HL-60 (cell line): ENCODE data around the gene UTRN.

ENCODE experiments used
- DNase-seq, 2 experiments: peaks; one replicate each; pipeline ENCODE4 v3.0.0-alpha.2; 2010 to 2020; ENCODE audit warnings: low read depth in 1 of 2, low spot score in 1 of 2
- H3K27ac ChIP-seq: fragments of 250-450 bp; sonication (Bioruptor Pico); replicated peaks from 2 replicates; pipeline ENCODE4 v1.5.1; 2020; ENCODE audit warnings: mild to moderate bottlenecking, moderate library complexity
- H3K27me3 ChIP-seq: fragments of 250-450 bp; sonication (Bioruptor Pico); 2 replicates; pipeline ENCODE4 v1.5.1; 2021; ENCODE audit warnings: mild to moderate bottlenecking, moderate library complexity; ENCODE audit not compliant: insufficient read depth, poor library complexity, severe bottlenecking
- H3K4me3 ChIP-seq: replicated peaks from 2 replicates; pipeline ENCODE4 v1.5.1; 2011; ENCODE audit warnings: mild to moderate bottlenecking, control low read depth, low read length; ENCODE audit not compliant: insufficient read depth
- GABPA ChIP-seq: IDR thresholded peaks from 2 replicates; pipeline ENCODE4 v1.6.1; 2012; ENCODE audit warnings: low read depth
- POLR2AphosphoS5 ChIP-seq: IDR thresholded peaks from 2 replicates; pipeline ENCODE4 v1.6.1; 2012; ENCODE audit warnings: low read depth
- SPI1 ChIP-seq: IDR thresholded peaks from 2 replicates; pipeline ENCODE4 v1.6.1; 2012; ENCODE audit warnings: low read depth, mild to moderate bottlenecking, borderline replicate concordance
- TF ChIP-seq, protein P1 (sequence below): IDR thresholded peaks from one replicate; pipeline ENCODE4 v1.5.1; 2011; ENCODE audit warnings: low read length, control low read depth, inconsistent platforms; ENCODE audit not compliant: insufficient read depth
- TF ChIP-seq, protein P2 (sequence below): IDR thresholded peaks from 2 replicates; pipeline ENCODE4 v1.6.1; 2012; ENCODE audit warnings: low read depth; ENCODE audit not compliant: insufficient replicate concordance

Gene UTRN

DNA sequence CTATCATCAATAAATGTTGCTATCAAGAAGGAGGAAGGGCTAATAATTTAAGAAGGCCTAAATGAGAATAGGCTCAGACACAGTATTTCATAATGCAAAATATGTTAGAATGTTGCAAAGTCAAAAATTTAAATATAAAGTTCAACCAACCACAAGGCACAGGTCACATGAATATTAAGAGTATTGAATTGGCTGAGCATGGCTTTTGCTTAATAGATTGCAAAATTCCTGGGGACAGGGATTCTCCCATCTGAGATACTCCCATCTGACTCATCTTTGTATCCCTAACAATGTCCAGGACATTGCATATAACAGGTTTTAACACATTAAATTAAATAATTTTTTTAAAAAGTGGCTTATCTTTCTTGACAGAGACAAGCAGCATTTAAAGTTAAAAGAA, 32.9 kb upstream of the UTRN start:
- no peaks in the 10 kb centered on the region for H3K27me3 ChIP-seq
- H3K27ac ChIP-seq = no peak overlapping the region
- no peak for TF ChIP-seq POLR2AphosphoS5
- TF ChIP-seq, protein P1, sequence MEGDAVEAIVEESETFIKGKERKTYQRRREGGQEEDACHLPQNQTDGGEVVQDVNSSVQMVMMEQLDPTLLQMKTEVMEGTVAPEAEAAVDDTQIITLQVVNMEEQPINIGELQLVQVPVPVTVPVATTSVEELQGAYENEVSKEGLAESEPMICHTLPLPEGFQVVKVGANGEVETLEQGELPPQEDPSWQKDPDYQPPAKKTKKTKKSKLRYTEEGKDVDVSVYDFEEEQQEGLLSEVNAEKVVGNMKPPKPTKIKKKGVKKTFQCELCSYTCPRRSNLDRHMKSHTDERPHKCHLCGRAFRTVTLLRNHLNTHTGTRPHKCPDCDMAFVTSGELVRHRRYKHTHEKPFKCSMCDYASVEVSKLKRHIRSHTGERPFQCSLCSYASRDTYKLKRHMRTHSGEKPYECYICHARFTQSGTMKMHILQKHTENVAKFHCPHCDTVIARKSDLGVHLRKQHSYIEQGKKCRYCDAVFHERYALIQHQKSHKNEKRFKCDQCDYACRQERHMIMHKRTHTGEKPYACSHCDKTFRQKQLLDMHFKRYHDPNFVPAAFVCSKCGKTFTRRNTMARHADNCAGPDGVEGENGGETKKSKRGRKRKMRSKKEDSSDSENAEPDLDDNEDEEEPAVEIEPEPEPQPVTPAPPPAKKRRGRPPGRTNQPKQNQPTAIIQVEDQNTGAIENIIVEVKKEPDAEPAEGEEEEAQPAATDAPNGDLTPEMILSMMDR = no peak
- TF ChIP-seq SPI1 = no peak
- TF ChIP-seq GABPA = no peak
- TF ChIP-seq, protein P2, sequence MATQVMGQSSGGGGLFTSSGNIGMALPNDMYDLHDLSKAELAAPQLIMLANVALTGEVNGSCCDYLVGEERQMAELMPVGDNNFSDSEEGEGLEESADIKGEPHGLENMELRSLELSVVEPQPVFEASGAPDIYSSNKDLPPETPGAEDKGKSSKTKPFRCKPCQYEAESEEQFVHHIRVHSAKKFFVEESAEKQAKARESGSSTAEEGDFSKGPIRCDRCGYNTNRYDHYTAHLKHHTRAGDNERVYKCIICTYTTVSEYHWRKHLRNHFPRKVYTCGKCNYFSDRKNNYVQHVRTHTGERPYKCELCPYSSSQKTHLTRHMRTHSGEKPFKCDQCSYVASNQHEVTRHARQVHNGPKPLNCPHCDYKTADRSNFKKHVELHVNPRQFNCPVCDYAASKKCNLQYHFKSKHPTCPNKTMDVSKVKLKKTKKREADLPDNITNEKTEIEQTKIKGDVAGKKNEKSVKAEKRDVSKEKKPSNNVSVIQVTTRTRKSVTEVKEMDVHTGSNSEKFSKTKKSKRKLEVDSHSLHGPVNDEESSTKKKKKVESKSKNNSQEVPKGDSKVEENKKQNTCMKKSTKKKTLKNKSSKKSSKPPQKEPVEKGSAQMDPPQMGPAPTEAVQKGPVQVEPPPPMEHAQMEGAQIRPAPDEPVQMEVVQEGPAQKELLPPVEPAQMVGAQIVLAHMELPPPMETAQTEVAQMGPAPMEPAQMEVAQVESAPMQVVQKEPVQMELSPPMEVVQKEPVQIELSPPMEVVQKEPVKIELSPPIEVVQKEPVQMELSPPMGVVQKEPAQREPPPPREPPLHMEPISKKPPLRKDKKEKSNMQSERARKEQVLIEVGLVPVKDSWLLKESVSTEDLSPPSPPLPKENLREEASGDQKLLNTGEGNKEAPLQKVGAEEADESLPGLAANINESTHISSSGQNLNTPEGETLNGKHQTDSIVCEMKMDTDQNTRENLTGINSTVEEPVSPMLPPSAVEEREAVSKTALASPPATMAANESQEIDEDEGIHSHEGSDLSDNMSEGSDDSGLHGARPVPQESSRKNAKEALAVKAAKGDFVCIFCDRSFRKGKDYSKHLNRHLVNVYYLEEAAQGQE = no peak
- DNase-seq = no peak
- no peak overlapping the region for H3K4me3 ChIP-seq

DNA sequence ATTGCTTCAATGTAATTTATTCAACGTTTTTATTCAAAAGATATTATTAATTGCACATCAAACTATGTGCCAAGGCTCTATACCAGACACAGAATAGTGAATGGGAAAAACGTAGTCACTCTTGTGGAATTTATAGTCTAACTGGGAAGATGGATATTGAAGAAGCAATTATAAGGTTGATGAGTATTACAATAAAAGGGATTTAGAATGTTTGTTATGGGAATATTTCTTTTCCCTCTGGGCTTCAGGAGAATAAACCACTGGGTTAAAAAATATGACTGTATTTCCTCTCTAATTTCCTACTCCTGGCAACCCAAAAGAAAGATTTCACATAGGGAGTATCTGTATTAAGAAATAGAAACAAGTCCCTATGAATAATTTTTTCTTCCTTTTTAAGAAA, 25.1 kb upstream of the UTRN start:
- no peak for TF ChIP-seq GABPA
- no peak for TF ChIP-seq POLR2AphosphoS5
- no peak for TF ChIP-seq SPI1
- TF ChIP-seq, protein P2 = no peak
- TF ChIP-seq, protein P1 = no peak
- H3K4me3 ChIP-seq = no peak overlapping the region
- DNase-seq = no peak
- no peaks in the 10 kb centered on the region for H3K27me3 ChIP-seq
- no peak overlapping the region for H3K27ac ChIP-seq

DNA sequence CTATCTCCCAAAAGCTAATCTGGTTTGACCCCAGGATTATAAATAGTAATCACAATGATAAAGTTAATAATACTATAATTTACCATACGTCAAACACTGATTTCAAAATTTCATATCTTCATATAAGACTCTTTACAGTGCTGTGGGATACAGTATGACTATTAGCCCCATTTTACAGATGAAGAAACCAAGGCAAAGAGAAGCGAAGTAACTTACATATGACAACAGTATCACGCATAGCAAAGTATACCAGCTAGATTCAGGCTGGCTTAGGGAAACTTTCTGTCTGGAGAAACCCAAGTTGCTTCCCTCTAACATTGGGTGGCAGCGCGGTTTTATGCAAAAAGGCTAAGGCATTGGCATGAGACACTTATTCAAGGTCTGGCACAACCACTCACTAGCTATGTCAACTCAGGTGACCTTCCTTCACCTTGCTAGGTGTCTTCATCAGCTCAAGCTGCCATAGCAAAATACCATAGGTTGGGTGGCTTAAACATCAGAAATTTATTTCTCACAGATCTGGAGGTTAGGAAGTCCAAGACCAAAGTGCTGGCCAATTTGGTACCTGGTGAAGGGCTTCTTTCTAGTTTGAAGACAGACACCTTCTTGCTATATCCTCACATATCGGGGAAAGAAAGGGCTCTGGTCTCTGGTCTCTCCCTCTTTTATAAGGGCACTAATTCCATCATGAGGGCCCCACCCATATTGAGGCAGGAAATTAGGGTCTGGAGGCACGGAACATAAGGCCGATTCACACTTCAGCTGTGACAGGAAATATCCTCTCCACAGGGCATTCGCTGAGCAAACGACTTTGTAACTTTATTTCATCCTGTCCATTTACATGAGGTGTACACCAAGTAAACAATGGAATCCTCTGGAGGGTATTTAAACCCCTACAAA, 22.4 kb upstream of the UTRN start:
- no peak for TF ChIP-seq SPI1
- TF ChIP-seq GABPA = no peak
- Histone ChIP-seq H3K27me3 (no peaks in the 10 kb centered on the region), H3K4me3 (no peak overlapping the region), H3K27ac (no peak overlapping the region)
- DNase-seq = peak in 1 of 2 experiments; percentile 4

DNA sequence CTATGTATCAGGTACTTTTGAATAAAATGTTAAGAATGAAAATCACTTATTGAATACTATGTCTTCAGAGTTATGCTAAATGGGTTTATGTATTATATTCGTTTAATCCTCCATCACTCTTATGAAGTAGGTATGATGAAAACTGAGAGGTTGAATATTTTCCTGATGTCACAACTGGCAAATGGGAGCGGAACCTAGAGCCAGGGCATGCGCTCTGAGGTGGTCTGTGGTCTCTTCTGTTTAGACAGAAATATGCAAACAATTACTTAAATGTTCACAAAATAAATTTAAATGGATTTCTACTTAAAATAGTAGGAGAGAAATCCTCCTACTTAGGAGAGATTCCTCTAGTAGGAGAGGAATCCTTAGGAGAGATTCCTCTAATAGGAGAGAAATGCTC, 21.3 kb upstream of the UTRN start:
- H3K27ac ChIP-seq = no peak overlapping the region

More for the DNA sequence above, 21.3 kb upstream of the UTRN start:
- TF ChIP-seq POLR2AphosphoS5 (no peak), SPI1 (no peak), GABPA (no peak)
- TF ChIP-seq, protein P2 = no peak
- TF ChIP-seq, protein P1 = no peak
- Histone ChIP-seq H3K4me3 (no peak overlapping the region), H3K27me3 (no peaks in the 10 kb centered on the region)
- DNase-seq = no peak
